SHP77 treated with DMSO at 0.1 percent for 48 hours (cell line): ENCODE measurements around the gene MBOAT2.
"Not testable (repeated sequence)": the region's sequence is repeated elsewhere in the genome, so short reads cannot be mapped to it uniquely, and the experiment has no call there.

ENCODE experiments used
- DNase-seq: peaks from one replicate; lab custom pipeline; 2025; lab: John Stamatoyannopoulos, UW

Gene MBOAT2, protein sequence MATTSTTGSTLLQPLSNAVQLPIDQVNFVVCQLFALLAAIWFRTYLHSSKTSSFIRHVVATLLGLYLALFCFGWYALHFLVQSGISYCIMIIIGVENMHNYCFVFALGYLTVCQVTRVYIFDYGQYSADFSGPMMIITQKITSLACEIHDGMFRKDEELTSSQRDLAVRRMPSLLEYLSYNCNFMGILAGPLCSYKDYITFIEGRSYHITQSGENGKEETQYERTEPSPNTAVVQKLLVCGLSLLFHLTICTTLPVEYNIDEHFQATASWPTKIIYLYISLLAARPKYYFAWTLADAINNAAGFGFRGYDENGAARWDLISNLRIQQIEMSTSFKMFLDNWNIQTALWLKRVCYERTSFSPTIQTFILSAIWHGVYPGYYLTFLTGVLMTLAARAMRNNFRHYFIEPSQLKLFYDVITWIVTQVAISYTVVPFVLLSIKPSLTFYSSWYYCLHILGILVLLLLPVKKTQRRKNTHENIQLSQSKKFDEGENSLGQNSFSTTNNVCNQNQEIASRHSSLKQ

DNA sequence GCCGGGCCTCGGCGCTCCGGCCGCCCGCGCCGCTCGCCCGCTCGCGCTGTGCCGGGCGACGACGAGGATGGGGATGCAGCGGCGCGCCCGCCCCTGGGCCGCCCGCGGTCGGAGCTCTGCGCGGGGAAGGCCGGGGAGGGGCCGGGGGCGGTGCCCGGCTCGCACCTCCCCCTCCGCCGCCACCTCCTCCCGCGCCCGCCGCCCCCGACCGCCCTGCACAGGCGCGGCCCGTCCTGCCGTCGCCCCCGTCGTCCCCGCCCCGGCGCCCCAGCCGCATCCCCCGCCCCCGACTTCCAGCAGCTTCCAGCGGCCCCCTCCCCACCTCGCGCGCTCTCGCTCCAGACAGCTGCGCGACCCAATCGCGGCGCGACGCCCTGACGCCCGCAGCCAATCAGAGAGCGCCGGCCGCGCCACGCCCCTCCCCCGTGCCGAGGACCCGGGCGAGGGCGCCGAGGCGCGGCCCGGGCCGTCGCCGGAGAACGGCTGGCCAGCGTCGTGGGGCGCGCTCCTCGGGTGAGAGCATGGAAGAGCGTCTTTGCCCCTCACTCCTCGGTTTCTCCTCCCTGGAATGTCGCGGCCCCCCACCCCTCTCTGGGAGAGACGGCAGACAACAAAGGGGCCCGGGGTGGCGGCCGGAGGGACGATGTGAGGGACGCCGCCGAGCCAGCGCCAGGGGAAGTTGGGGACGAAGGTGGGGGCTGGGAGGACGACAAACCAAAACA is at the start of gene MBOAT2:
TSS of gene MBOAT2 (minus strand) at position 69 of the 722 bp plus-strand sequence. CDS start 70 bp downstream, outside the sequence.
- DNase-seq: peak; percentile 88

DNA sequence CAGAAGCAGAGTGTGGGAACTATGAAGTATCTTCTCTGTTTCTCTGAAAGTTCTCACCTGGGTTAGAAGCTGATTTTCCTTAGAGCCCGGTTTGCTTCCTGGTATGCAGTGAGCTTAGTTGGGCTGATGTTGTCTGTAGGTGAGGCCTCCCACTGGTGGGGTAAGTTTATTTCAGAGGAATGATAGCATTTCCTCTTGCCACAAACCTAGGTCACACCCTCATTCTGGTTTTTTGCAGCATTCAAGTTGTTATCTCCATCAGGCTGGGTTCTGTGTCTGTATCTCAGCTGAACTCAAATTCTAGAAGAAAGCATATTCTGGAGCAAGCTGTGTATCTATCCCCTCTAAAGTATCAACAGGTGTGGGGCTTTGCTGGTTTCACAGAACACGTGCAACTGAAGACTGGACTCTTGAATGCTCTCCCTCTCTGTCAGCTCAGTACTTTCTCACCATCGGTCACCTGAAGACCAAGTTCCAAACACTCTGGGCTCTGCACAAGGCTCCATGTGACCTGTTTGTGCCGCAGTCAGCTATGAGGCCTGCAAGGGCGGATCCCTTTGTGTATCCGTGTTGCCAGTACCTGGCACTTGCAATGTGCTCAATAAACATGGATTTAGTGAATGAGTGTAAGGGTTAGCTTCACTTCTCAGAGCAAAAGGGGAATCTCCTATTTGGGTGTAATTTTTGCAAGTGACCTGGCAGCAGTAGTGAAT is 49.5 kb upstream of the MBOAT2 start:
- no peak for DNase-seq

DNA sequence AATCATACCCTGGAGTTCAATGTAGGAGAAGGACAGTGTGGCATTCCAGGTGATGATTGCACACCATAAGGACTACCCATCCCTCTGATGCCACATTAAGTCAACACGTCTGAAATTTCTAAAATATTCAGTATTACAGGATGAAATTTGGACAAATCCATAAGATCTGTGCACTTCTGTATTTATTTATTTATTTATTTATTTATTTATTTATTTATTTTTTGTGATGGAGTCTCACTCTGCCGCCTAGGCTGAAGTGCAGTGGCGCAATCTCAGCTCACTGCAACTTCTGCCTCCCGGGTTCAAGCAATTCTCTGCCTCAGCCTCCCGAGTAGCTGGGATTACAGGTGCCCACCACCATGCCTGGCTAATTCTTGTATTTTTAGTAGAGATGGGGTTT is 48.0 kb upstream of the MBOAT2 start:
- not testable (repeated sequence) for DNase-seq

DNA sequence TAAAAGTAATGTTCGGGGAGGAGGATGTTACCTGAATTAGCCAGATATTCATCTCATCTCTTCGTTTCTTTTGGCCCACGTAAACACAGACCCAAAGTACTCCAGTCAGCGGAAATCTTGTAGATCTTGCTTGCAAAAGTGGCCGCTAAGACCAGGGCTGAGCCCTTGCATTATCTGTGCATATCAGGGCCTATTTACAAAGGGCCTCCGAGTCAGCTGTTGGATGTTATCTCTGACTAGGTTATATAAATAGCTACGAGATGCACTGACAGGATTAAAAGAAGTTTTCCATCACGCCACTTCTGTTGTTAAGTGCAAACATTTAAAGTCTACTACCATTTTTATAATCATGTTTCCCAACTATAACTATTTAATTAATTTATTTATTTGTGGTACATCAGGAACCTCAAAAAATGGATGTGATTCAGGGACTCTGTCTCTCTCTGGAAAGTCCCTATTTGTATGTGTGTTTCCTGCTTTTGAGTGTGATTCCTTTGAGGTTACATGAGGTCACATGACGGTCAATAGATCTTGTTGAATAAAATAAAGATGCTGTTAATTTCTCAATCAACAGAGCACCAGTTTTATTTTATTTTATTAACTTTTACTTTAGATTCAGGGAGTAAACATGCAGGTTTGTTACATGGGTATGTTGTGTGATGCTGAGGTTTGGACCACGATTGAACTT is 46.8 kb upstream of the MBOAT2 start:
- DNase-seq: no peak

DNA sequence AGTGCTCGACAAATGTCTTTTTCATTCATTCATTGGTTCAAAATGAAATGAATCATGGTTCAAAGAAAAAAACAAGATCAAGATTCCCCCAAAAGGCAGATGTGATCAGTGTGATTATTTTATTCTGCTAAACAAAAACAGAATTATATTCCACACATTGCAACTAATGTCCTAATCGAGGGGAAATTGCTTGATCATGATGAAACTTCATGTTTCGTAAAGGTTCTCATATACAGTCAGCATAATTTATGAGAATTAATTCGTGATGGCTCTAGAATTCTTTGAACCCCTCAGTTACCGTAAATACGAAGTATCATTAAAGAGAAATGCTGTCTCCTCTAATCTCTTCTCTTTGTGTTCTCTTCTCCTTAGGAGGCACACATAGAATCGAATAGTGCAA is 42.1 kb upstream of the MBOAT2 start:
- DNase-seq: no peak

DNA sequence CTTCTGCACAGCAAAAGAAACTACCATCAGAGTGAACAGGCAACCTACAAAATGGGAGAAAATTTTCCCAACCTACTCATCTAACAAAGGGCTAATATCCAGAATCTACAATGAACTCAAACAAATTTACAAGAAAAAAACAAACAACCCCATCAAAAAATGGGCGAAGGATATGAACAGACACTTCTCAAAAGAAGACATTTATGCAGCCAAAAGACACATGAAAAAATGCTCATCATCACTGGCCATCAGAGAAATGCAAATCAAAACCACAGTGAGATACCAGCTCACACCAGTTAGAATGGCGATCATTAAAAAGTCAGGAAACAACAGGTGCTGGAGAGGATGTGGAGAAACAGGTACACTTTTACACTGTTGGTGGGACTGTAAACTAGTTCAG is 40.0 kb upstream of the MBOAT2 start:
- DNase-seq: not testable (repeated sequence)

DNA sequence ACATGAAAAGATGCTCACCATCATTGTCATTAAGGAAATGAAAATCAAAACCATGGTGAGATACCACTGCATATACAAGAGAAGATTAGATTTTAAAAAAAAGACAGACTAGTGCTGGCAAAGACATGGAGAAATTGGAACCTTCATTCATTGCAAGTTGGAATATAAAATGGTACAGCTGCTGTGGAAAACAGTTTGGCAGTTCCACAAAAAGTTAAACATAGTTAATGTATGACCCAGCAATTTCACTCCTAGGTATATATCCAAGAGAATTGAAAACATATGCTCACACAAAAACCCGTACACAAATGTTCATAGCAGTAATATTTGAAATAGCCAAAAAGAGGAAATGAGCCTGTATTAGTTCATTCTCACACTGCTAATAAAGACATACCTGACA is 33.7 kb upstream of the MBOAT2 start:
- no peak for DNase-seq

DNA sequence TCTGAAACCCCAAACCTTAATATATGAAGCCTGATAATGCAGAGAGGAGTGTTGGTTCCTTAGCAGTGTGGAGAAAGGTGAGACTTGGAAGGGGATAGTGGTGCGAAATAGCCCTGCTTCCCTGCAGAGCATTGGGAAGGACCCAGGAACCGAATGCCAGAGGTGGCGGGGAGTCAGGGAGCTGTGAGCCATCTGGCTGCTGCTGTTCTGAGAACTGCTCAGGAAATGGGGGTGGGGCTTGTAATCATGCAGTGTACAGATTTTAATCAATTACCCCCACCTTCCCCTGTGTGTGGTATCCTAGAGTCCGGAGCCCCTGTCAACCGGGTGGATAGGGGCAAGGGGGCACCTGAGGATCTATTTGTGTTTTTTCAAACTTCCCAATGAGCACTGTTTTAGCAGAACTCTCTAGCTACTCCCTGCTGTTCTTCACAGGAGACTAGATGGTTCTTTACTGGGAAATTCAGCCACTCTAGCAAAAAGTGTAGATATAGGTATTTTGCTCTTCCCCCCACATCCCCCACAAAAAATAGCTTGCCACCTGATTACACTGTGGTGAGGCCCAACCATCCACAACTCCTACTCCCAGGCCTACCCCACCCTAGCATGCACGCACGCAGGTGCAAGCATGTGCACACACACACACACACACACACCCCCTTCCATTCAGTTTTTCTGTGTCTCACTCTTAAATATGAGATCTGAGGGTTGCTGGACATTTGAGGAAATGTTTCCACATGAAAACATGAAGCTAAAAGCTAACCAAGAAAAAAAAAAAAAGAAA is 30.1 kb upstream of the MBOAT2 start:
- peak; percentile 58 for DNase-seq

DNA sequence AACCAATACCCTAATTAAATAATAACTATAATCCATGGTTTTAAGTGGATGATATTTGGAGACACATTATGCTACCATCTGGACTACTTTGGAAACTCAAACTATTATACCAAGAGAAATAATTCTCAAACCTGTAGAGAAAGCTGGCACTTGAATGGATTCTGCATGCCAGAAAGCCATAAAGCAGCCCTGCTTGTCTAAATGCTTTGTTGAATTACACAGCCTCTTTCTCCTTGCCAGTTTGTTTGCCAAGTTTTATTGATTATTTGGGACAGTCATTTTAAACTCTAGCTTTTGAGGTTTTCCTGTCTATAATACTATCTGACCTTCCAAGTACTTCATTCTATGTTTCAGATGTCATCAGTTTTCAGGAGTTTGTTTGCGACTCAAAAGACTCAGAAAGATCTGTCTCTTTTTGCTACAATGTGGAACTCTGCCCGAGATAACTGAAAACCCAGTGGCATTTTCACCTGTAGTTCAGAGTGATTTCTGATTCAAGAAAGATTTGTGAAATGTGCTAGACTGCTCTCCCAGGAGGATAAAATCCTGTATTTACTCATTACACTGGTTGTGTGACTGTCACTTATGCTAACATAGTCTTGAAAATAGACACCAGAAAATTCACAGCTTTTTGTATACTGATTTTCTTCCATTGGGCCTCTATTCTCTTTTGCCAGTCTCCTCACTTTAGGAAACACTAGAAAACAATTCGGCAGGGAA is 29.2 kb upstream of the MBOAT2 start:
- DNase-seq: no peak

DNA sequence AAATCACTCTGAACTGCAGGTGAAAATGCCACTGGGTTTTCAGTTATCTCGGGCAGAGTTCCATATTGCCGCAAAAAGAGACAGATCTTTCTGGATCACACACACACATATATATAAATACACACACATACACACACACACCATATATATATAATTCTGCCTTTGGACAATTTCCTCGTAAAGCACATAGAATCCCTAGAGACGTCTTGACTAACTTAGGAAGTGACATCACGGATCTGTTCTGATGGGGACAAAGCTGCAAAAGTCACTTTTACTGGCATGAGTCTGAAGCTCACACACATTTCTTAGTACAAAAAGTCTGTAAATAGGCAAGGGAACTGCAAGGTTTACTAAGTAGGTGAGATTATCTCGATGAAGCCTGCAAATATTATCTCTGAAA is 28.6 kb upstream of the MBOAT2 start:
- no peak for DNase-seq

DNA sequence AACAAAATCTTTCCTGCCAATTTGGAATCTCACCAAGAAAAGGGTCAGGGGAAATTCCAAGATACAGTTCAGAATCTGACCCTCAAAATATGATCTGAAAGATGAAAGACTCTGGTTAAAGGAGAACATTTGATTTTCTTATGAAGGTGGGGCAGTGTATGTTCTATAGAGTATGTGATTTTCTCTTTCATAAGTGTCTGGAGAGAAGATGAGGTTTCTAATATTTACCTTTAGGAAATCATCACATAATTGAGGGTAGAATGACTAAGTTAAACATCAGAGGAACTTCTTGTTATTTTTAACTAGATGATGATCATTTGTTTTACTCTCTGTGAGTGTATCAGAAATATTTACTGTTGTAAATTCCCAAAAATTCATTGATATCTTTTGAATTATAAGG is 27.8 kb upstream of the MBOAT2 start:
- no peak for DNase-seq

DNA sequence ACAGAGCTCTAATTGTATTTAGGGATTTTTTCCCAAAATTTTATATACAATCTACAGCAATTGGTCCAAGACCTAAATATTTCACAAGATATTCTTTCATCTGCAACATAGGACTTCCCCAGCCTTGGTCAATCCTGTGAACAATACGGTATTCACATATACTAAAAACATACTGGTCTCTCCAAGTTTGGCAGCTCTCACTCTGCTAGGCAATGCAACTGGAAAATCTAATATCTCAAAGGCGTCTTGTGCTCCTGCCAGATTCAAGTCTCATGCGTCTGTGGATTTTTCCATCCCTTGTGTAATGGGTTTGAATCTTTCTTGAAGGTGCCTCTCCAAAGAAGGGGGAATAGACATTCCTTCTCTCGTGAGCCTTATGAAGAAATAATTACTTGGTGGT is 27.4 kb upstream of the MBOAT2 start:
- no peak for DNase-seq

DNA sequence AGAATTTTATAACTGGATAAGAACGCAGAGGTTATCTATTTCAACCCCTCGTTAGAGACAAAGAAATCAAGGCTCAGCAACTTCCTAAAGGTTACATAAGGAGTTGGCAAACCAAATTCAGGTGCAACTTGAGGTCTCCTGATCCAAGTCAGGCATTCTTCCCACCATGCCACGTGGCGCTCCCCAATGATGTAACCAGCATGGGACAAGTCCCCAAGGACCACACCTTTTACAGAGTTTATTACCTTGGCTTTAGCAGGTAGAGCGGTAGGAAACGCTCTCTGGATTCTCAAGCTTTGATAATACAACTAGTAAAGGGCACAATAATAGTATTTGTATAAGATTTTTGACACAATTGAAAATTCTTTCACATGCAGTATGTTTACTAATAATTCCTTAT is 26.7 kb upstream of the MBOAT2 start:
- no peak for DNase-seq

DNA sequence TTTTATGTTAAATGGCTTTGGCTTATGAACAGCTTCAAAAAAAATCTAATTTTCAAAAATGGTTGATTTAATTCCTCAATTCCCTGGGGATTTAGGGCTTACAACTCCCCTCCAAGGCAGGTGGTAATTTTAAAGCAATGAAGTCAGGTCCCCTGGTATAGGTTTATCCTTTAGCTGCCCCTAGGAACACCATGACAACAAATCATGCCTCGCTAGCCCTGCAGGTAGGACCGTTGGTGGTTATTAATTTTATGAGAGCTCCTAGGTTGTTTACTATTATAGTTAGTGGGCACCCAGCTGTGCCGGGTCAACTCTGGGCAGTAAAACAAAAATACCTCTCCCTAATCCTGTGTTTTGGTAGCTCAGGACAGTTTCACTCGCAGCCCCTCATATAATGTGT is 26.2 kb upstream of the MBOAT2 start:
- DNase-seq: no peak

DNA sequence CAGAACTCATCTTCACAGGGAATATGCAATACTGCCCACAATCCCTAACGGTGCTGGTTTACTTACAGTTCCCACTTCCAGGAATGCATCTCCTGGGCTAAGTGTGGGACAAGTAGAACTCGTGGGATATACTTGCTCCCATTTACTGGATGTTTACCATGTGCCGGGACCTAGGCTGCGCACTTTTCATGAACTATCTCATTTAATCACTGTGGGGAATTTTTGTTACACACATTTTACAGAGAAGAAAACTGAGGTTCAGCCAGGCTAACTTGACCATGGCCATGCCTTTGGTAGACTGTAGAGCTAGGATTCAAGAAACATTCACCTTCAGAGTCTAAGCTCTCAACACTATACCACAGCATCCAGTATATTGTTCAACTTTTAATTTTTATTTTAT is 24.4 kb upstream of the MBOAT2 start:
- no peak for DNase-seq

DNA sequence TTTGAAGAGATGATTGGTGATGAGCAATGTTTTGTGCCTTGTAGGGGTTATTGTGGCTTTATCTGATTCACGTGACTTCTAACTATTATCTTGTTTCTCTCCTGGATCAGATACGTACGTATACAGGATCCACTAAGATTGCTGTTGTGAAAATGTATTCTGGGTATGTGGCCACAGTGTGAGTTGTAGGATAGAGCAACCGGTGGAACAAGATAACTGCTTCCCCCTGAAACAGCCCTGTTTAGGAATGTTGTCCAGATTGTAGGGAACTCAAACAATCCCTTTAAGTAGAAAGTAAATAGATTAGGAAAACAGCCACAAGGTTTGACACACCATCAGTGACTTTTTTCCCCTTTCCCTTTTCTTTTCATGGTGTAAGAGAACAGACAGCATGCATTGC is 22.3 kb upstream of the MBOAT2 start:
- no peak for DNase-seq

DNA sequence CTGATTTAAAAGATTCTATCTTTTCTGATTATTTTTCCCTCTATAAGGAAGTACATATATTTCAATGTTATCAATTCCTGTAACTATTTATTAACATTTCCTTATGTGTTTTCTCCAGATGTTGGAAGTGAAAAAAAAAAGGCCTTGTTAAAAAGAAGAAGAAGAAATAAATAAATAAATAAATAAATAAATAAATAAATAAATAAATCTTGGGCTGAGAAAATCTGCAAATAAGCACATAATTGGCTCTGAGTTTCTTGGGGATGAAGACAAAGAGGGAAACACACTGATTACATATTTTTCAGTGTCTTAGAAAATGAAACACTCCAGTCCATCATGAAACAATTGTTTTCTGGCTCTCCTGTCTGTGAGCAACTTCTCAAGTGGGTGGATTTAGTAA is 21.1 kb upstream of the MBOAT2 start:
- no peak for DNase-seq

DNA sequence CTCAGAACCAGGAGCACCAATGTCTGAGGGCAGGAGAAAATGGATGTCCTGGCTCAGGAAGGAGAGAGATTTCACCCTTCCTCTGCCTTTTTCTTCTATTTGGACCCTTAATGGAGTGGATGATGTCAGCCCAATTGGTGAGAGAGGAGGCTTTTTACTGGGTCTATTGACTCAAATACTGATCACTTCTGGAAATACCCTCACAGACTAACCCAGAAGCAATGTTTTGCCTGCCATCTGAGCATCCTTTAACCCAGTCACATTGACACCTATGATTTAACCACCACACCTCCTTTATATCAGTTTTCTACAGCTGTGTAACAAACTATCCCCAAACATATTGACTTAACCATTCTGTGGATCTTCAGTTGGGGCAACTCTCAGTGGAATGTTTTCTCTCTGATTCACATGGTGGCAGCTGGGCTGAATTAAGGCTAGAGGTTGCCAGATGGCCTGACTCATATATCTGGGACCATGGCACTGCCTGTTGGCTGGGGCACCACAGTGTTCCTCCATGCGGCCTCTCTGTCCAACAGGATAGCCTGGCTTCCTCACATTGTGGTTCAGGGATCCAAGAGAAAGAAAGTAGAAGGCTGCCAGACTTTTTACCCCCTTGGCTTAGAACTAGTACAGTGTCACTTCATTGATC is 18.2 kb upstream of the MBOAT2 start:
- no peak for DNase-seq

DNA sequence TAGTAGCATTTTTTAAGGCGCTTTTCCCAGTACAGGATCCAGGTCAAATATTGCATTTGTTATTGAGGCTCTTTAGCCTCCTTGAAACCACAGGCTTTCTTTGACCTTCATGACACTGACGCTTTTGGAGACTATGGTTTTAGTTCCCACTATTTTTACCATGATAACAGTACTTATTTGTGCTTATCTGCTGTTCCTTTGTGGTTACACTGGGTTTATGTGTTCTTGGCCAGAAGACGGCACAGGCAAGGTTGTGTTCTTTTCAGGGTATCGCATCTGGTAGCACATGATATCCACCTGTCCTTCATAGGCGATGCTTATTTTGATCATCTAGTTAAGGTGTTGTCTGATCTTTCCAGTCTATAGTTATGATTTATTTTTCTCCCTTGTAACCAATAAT is 16.8 kb upstream of the MBOAT2 start:
- no peak for DNase-seq

DNA sequence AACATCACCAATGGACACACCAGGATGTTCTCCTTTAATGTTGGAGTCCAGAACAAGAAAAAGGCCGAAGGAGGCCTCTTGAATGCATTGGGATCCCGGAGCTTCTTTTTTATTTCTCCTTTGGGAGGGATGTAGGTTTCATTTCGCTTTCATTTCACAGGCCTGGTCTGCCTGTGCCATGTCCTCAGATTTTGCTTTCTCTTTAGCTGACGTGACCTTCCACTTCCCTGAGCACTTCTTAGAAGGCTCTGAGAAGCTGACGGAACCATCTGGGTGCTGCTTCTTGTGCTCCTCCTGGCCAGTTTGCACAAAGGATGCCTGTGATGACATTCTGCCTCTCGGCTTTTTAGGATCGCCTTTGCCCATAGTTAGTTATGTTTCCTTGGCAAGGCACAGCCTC is 15.1 kb upstream of the MBOAT2 start:
- no peak for DNase-seq
